Muscle of leg (tissue), 11 donors: ENCODE results near the gene GRM3. TPM values are rescaled to one million over a fixed set of nuclear protein-coding genes. Genes with fewer than 3 reads are reported as not detected.

Experiments
- DNase-seq: peaks from one replicate; pipeline ENCODE4 v3.0.0; 2013
- H3K27ac ChIP-seq: one replicate; pipeline ENCODE4 v1.5.1; 2013; ENCODE audit warnings: mild to moderate bottlenecking, low read length, control low read depth
- H3K27me3 ChIP-seq: one replicate; pipeline ENCODE4 v1.6.1; 2013; ENCODE audit warnings: low read length; ENCODE audit not compliant: control insufficient read depth, insufficient read depth
- H3K36me3 ChIP-seq: one replicate; pipeline ENCODE4 v1.6.1; 2013; ENCODE audit warnings: low read length; ENCODE audit not compliant: control insufficient read depth, insufficient read depth
- H3K4me1 ChIP-seq: one replicate; pipeline ENCODE4 v1.6.1; 2013; ENCODE audit warnings: low read length; ENCODE audit not compliant: control insufficient read depth, insufficient read depth
- H3K4me3 ChIP-seq: one replicate; pipeline ENCODE4 v1.5.1; 2013; ENCODE audit warnings: low read length, control low read depth
- H3K9me3 ChIP-seq: replicated peaks from 2 replicates; pipeline ENCODE4 v1.6.1; 2013; ENCODE audit warnings: low read depth, low read length; ENCODE audit not compliant: control insufficient read depth
- WGBS: methylation state at CpG from one replicate; pipeline ENCODE4 v1.1.5; 2013; ENCODE audit warnings: missing lambda C conversion rate; ENCODE audit not compliant: insufficient coverage; 5-methylcytosine and 5-hydroxymethylcytosine counted together
- polyA plus RNA-seq, 8 donors: library from polyadenylated mRNA; unstranded; fragments of 120-200 nt; gene quantifications; one replicate each; pipeline versions ENCODE4 v1.2.1 to v1.2.3, GENCODE V29; 2013; ENCODE audit warnings: inconsistent platforms in 1 of 8, low replicate concordance in 1 of 8; ENCODE audit not compliant: insufficient read length in 8 of 8, insufficient read depth in 1 of 8
- total RNA-seq: library from RNA; stranded (reverse); fragments of 120-200 nt; gene quantifications from one replicate; pipeline ENCODE4 v1.2.4, GENCODE V29; 2013

The GRM3 gene
- total and polyA plus RNA-seq, 9 donors, result 0.04 to 0.20 (median 0.12) TPM

DNA sequence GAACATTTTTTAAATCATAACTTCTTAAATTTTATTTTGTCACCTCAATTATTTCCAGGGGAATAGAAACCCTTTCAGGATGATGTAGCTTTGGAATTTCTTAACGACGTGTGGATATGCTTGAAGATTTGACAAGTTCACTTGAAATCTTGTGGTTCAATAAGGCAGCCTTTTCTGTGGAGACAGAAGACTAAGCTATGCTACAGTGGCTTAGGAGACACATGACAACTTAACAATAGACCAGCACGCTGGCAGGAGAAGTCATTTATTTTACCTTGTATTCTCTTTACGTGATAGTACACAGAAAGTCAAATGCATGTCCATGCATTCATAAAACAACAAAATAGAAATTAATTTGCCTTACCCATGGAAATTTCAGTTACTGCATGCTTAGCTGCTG lies 181.6 kb downstream of the GRM3 start:
- no CpG with 5 or more reads among the region's 4 CpGs for WGBS
- Histone ChIP-seq H3K4me1 (no peaks in the 10 kb centered on the region), H3K4me3 (no peak overlapping the region), H3K27me3 (no peaks in the 10 kb centered on the region), H3K27ac (no peak overlapping the region), H3K9me3 (no peaks in the 10 kb centered on the region), H3K36me3 (no peaks in the 10 kb centered on the region)
- no peak for DNase-seq

- no peak overlapping the region for H3K27ac ChIP-seq
- H3K4me3 ChIP-seq, result no peak overlapping the region
- WGBS, result no CpG with 5 or more reads among the region's 1 CpG
These were observed 183.2 kb downstream of the GRM3 start for GRCh38 chr7:86826948-86827347.

DNA sequence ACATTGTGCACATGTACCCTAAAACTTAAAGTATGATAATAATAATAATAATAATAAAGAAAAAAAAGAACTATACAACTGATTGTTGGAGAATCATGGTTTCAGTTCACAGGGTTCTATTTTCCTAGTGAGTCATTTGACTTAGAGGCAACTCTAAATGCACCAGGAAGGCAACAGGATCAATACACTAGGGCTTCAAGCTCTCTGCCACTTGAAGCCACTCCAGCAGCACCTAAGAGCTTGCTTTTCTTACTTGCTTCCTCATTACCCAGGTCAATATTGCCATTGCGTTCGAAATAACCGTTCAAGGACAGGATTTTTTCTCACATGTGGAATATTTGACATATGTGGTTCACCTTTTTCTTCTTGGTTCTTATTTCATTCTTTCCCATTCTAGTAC lies 189.7 kb downstream of the GRM3 start:
- Histone ChIP-seq H3K4me3 (no peak overlapping the region), H3K27me3 (no peaks in the 10 kb centered on the region), H3K36me3 (no peaks in the 10 kb centered on the region), H3K27ac (no peak overlapping the region), H3K9me3 (no peaks in the 10 kb centered on the region), H3K4me1 (no peaks in the 10 kb centered on the region)
- no CpG with 5 or more reads among the region's 3 CpGs for WGBS
- no peak for DNase-seq

More at GRCh38 chr7:86826948-86827347, 183.2 kb downstream of the GRM3 start:
- H3K36me3 ChIP-seq, result no peaks in the 10 kb centered on the region
- no peaks in the 10 kb centered on the region for H3K4me1 ChIP-seq
- no peaks in the 10 kb centered on the region for H3K27me3 ChIP-seq
- no peak for DNase-seq
- H3K9me3 ChIP-seq, result no peaks in the 10 kb centered on the region

GRCh38 chr7:86837235-86837634 lies 193.5 kb downstream of the GRM3 start:
- H3K36me3 ChIP-seq, result no peaks in the 10 kb centered on the region

GRCh38 chr7:86844608-86845007 lies 200.9 kb downstream of the GRM3 start:
- no peak overlapping the region for H3K4me3 ChIP-seq
- H3K27me3 ChIP-seq, result no peaks in the 10 kb centered on the region
- no peak overlapping the region for H3K27ac ChIP-seq
- no peak for DNase-seq
- no CpG with 5 or more reads among the region's 3 CpGs for WGBS
- no peaks in the 10 kb centered on the region for H3K4me1 ChIP-seq
- H3K9me3 ChIP-seq, result no peaks in the 10 kb centered on the region
- H3K36me3 ChIP-seq, result no peaks in the 10 kb centered on the region

More at GRCh38 chr7:86837235-86837634, 193.5 kb downstream of the GRM3 start:
- H3K27ac ChIP-seq, result no peak overlapping the region
- no peaks in the 10 kb centered on the region for H3K4me1 ChIP-seq
- H3K27me3 ChIP-seq, result no peaks in the 10 kb centered on the region
- DNase-seq, result no peak
- no peak overlapping the region for H3K4me3 ChIP-seq
- H3K9me3 ChIP-seq, result no peaks in the 10 kb centered on the region
- WGBS, result 60% methylated on average over 1 of the region's 3 CpGs

GRCh38 chr7:86846494-86847190 lies 202.9 kb downstream of the GRM3 start:
- Histone ChIP-seq H3K36me3 (no peaks in the 10 kb centered on the region), H3K9me3 (no peaks in the 10 kb centered on the region), H3K4me1 (no peaks in the 10 kb centered on the region), H3K27ac (no peak overlapping the region), H3K27me3 (no peaks in the 10 kb centered on the region), H3K4me3 (no peak overlapping the region)
- no peak for DNase-seq
- 65% methylated on average over 2 of the region's 3 CpGs for WGBS

GRCh38 chr7:86848226-86848625 lies 204.5 kb downstream of the GRM3 start:
- DNase-seq, result no peak
- H3K4me3 ChIP-seq, result no peak overlapping the region
- no CpG with 5 or more reads among the region's 2 CpGs for WGBS
- no peak overlapping the region for H3K27ac ChIP-seq
- H3K9me3 ChIP-seq, result no peaks in the 10 kb centered on the region
- no peaks in the 10 kb centered on the region for H3K4me1 ChIP-seq
- H3K27me3 ChIP-seq, result no peaks in the 10 kb centered on the region
- no peaks in the 10 kb centered on the region for H3K36me3 ChIP-seq

DNA sequence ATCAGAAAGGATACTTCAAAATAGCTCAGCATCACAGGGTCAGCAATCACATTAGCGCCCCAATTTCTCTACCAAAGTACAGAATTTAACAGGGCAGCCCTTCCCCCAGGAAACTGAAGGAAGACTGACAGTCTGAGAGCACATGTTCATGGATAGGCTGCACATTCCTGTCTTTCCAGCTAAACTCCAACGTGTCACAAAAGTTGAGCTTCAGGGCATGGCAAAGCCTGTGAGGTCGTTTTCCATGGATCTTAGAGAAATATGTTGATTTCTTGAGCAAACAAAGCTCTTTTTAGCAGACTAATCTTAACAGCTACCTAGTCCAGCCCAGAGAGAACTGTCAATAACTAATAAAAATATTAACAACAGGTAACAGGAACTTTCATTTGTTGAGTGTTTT lies 207.9 kb downstream of the GRM3 start:
- no peak overlapping the region for H3K27ac ChIP-seq
- DNase-seq, result no peak
- no CpG with 5 or more reads among the region's 3 CpGs for WGBS

DNA sequence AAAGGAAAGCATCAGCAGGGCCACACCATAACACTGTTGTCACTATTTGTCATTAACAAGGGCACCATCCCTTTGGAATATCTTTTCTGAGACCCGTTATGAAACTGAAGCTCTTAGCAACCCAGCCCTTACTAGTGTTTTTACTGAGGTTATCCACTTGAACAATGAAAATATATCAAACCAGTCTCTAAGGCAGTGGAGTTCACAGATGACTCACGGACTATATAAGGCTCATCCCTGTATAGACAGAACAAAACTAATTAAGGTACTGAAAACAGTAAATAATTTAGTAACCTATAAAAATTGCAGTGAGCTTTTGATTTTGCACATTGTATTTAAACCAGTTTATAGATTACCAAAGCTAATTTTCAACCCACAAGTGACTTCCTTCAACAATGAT lies 219.7 kb downstream of the GRM3 start:
- H3K4me3 ChIP-seq, result no peak overlapping the region
- no peak overlapping the region for H3K27ac ChIP-seq
- no peaks in the 10 kb centered on the region for H3K36me3 ChIP-seq
- no peaks in the 10 kb centered on the region for H3K27me3 ChIP-seq
- H3K9me3 ChIP-seq, result no peaks in the 10 kb centered on the region
- WGBS, result 80% methylated on average over 1 of the region's 2 CpGs
- no peak for DNase-seq
- H3K4me1 ChIP-seq, result no peaks in the 10 kb centered on the region

More for the DNA sequence above, 207.9 kb downstream of the GRM3 start:
- Histone ChIP-seq H3K4me1 (no peaks in the 10 kb centered on the region), H3K36me3 (no peaks in the 10 kb centered on the region), H3K27me3 (no peaks in the 10 kb centered on the region), H3K9me3 (no peaks in the 10 kb centered on the region), H3K4me3 (no peak overlapping the region)

GRCh38 chr7:86867163-86867762 lies 223.6 kb downstream of the GRM3 start:
- 66% methylated on average over 2 of the region's 5 CpGs for WGBS
- H3K27ac ChIP-seq, result no peak overlapping the region
- no peaks in the 10 kb centered on the region for H3K4me1 ChIP-seq
- H3K9me3 ChIP-seq, result no peaks in the 10 kb centered on the region
- DNase-seq, result no peak
- no peaks in the 10 kb centered on the region for H3K27me3 ChIP-seq
- no peaks in the 10 kb centered on the region for H3K36me3 ChIP-seq
- no peak overlapping the region for H3K4me3 ChIP-seq
